RWPE2 (cell line): ENCODE results near the gene RALGAPB.

Source experiments
- ATAC-seq: fragments of 200-7000 bp; cut with Tn5 transposase; 3 replicates; pipeline ENCODE4 v1.9.1; 2021; ENCODE audit warnings: low read depth
- DNase-seq: peaks from one replicate; pipeline ENCODE4 v3.0.0-alpha.2; 2020; ENCODE audit warnings: low spot score
- H3K27ac ChIP-seq: fragments of 450-650 bp; 2 replicates; pipeline ENCODE4 v1.5.1; 2017; ENCODE audit warnings: mild to moderate bottlenecking; ENCODE audit not compliant: poor library complexity, severe bottlenecking
- H3K27me3 ChIP-seq: fragments of 250-450 bp; sonication (Bioruptor Pico); 2 replicates; pipeline ENCODE4 v1.5.1; 2021; ENCODE audit warnings: mild to moderate bottlenecking, moderate library complexity; ENCODE audit not compliant: insufficient read depth, poor library complexity, severe bottlenecking
- H3K36me3 ChIP-seq: fragments of 250-450 bp; sonication (Bioruptor Pico); 2 replicates; pipeline ENCODE4 v1.5.1; 2020; ENCODE audit warnings: low read depth, mild to moderate bottlenecking, moderate library complexity
- H3K4me1 ChIP-seq: fragments of 250-450 bp; sonication (Bioruptor Pico); 2 replicates; pipeline ENCODE4 v1.5.1; 2021; ENCODE audit warnings: mild to moderate bottlenecking, moderate library complexity; ENCODE audit not compliant: insufficient read depth, poor library complexity, severe bottlenecking
- H3K4me3 ChIP-seq: fragments of 250-450 bp; sonication (Bioruptor Pico); 2 replicates; pipeline ENCODE4 v1.5.1; 2021; ENCODE audit warnings: mild to moderate bottlenecking, moderate library complexity; ENCODE audit not compliant: severe bottlenecking
- H3K9me3 ChIP-seq: fragments of 250-450 bp; sonication (Bioruptor Pico); 2 replicates; pipeline ENCODE4 v1.5.1; 2021; ENCODE audit warnings: mild to moderate bottlenecking, moderate library complexity; ENCODE audit not compliant: severe bottlenecking
- CTCF ChIP-seq: fragments of 450-650 bp; IDR thresholded peaks from one replicate; pipeline ENCODE4 v1.5.1; 2017; ENCODE audit warnings: mild to moderate bottlenecking, moderate library complexity; ENCODE audit not compliant: poor library complexity, severe bottlenecking

The RALGAPB gene

GRCh38 chr20:38547288-38548085, 74.8 kb downstream of the RALGAPB start:
- Histone ChIP-seq H3K9me3 (no peaks in the 10 kb centered on the region), H3K27ac (no peak overlapping the region), H3K36me3 (peaks cover 99% of the 10 kb centered on the region), H3K4me1 (no peaks in the 10 kb centered on the region), H3K4me3 (no peak overlapping the region), H3K27me3 (no peaks in the 10 kb centered on the region)
- no peak for TF ChIP-seq CTCF
- DNase-seq (no peak), ATAC-seq (no peak)

GRCh38 chr20:38548356-38549083, 75.9 kb downstream of the RALGAPB start:
- Histone ChIP-seq H3K4me3 (no peak overlapping the region), H3K27ac (no peak overlapping the region), H3K27me3 (no peaks in the 10 kb centered on the region), H3K9me3 (no peaks in the 10 kb centered on the region), H3K36me3 (peaks cover 100% of the 10 kb centered on the region), H3K4me1 (no peaks in the 10 kb centered on the region)
- DNase-seq (no peak), ATAC-seq (no peak)
- no peak for TF ChIP-seq CTCF

- Histone ChIP-seq H3K27me3 (no peaks in the 10 kb centered on the region), H3K9me3 (no peaks in the 10 kb centered on the region), H3K36me3 (peaks cover 100% of the 10 kb centered on the region), H3K4me1 (no peaks in the 10 kb centered on the region), H3K4me3 (no peak overlapping the region), H3K27ac (no peak overlapping the region)
- ATAC-seq: peak; percentile 51; the same call in 2 of the 3 replicates
- TF ChIP-seq CTCF: peak; percentile 53
- no peak for DNase-seq
Observed at GRCh38 chr20:38550274-38550673, 77.6 kb downstream of the RALGAPB start.

- ATAC-seq: no peak
Observed at GRCh38 chr20:38551056-38551626, 78.5 kb downstream of the RALGAPB start.

More at GRCh38 chr20:38551056-38551626, 78.5 kb downstream of the RALGAPB start:
- Histone ChIP-seq H3K9me3 (no peaks in the 10 kb centered on the region), H3K27ac (no peak overlapping the region), H3K27me3 (no peaks in the 10 kb centered on the region), H3K36me3 (peaks cover 100% of the 10 kb centered on the region), H3K4me1 (no peaks in the 10 kb centered on the region), H3K4me3 (no peak overlapping the region)
- no peak for DNase-seq
- no peak for TF ChIP-seq CTCF
